ENCODE data around the gene RNF212.

The RNF212 gene

GRCh38 chr4:1044469-1045192 lies 68.7 kb downstream of the RNF212 start:
- no peaks in the 10 kb centered on the region for H3K36me3 ChIP-seq (ENCODE audit: control insufficient read depth in 1 of 2, insufficient read depth in 2 of 2, low read length in 2 of 2)
- H3K4me1 ChIP-seq (ENCODE audit: control insufficient read depth in 1 of 2, insufficient read depth in 2 of 2, low read length in 2 of 2), result peaks cover 14 to 27% of the 10 kb centered on the region in 2 donors
- no peak overlapping the region for H3K9ac ChIP-seq (ENCODE audit: low read depth in 1 of 2, low read length in 2 of 2)
- H3K27me3 ChIP-seq (ENCODE audit: control insufficient read depth in 1 of 2, insufficient read depth in 2 of 2, low read length in 2 of 2), result peaks cover 30 to 43% of the 10 kb centered on the region in 2 donors
- H3K27ac ChIP-seq (ENCODE audit: low read depth, low read length), result no peak overlapping the region
- H3K9me3 ChIP-seq (ENCODE audit: control insufficient read depth in 1 of 2, low read length in 2 of 2), result no peaks in the 10 kb centered on the region
- H3K4me3 ChIP-seq (ENCODE audit: low read depth in 1 of 2, low read length in 2 of 2), result no peak overlapping the region

- Histone ChIP-seq H3K36me3 (ENCODE audit: control insufficient read depth in 1 of 2, insufficient read depth in 2 of 2, low read length in 2 of 2) (no peaks in the 10 kb centered on the region), H3K27ac (ENCODE audit: low read depth, low read length) (no peak overlapping the region), H3K4me1 (ENCODE audit: control insufficient read depth in 1 of 2, insufficient read depth in 2 of 2, low read length in 2 of 2) (peaks cover 14 to 27% of the 10 kb centered on the region in 2 donors), H3K4me3 (ENCODE audit: low read depth in 1 of 2, low read length in 2 of 2) (no peak overlapping the region), H3K9ac (ENCODE audit: low read depth in 1 of 2, low read length in 2 of 2) (no peak overlapping the region), H3K9me3 (ENCODE audit: control insufficient read depth in 1 of 2, low read length in 2 of 2) (no peaks in the 10 kb centered on the region), H3K27me3 (ENCODE audit: control insufficient read depth in 1 of 2, insufficient read depth in 2 of 2, low read length in 2 of 2) (peaks cover 30 to 37% of the 10 kb centered on the region in 2 donors)
Measured at GRCh38 chr4:1043651-1044468, 69.5 kb downstream of the RNF212 start.

GRCh38 chr4:1043162-1043561 lies 70.2 kb downstream of the RNF212 start:
- Histone ChIP-seq H3K4me3 (ENCODE audit: low read depth in 1 of 2, low read length in 2 of 2) (no peak overlapping the region), H3K9me3 (ENCODE audit: control insufficient read depth in 1 of 2, low read length in 2 of 2) (no peaks in the 10 kb centered on the region), H3K27me3 (ENCODE audit: control insufficient read depth in 1 of 2, insufficient read depth in 2 of 2, low read length in 2 of 2) (peaks cover 30 to 33% of the 10 kb centered on the region in 2 donors), H3K27ac (ENCODE audit: low read depth, low read length) (no peak overlapping the region), H3K9ac (ENCODE audit: low read depth in 1 of 2, low read length in 2 of 2) (no peak overlapping the region), H3K4me1 (ENCODE audit: control insufficient read depth in 1 of 2, insufficient read depth in 2 of 2, low read length in 2 of 2) (peaks cover 14 to 27% of the 10 kb centered on the region in 2 donors), H3K36me3 (ENCODE audit: control insufficient read depth in 1 of 2, insufficient read depth in 2 of 2, low read length in 2 of 2) (no peaks in the 10 kb centered on the region)

GRCh38 chr4:1042352-1043055 lies 70.9 kb downstream of the RNF212 start:
- Histone ChIP-seq H3K27ac (ENCODE audit: low read depth, low read length) (no peak overlapping the region), H3K9me3 (ENCODE audit: control insufficient read depth in 1 of 2, low read length in 2 of 2) (no peaks in the 10 kb centered on the region), H3K27me3 (ENCODE audit: control insufficient read depth in 1 of 2, insufficient read depth in 2 of 2, low read length in 2 of 2) (peaks cover 30 to 32% of the 10 kb centered on the region in 2 donors), H3K4me3 (ENCODE audit: low read depth in 1 of 2, low read length in 2 of 2) (no peak overlapping the region), H3K36me3 (ENCODE audit: control insufficient read depth in 1 of 2, insufficient read depth in 2 of 2, low read length in 2 of 2) (no peaks in the 10 kb centered on the region), H3K4me1 (ENCODE audit: control insufficient read depth in 1 of 2, insufficient read depth in 2 of 2, low read length in 2 of 2) (peaks cover 13 to 23% of the 10 kb centered on the region in 2 donors), H3K9ac (ENCODE audit: low read depth in 1 of 2, low read length in 2 of 2) (no peak overlapping the region)

- Histone ChIP-seq H3K4me1 (ENCODE audit: control insufficient read depth in 1 of 2, insufficient read depth in 2 of 2, low read length in 2 of 2) (peaks cover 8 to 17% of the 10 kb centered on the region in 2 donors), H3K27ac (ENCODE audit: low read depth, low read length) (no peak overlapping the region), H3K27me3 (ENCODE audit: control insufficient read depth in 1 of 2, insufficient read depth in 2 of 2, low read length in 2 of 2) (peaks cover 30 to 32% of the 10 kb centered on the region in 2 donors), H3K9me3 (ENCODE audit: control insufficient read depth in 1 of 2, low read length in 2 of 2) (no peaks in the 10 kb centered on the region), H3K9ac (ENCODE audit: low read depth in 1 of 2, low read length in 2 of 2) (no peak overlapping the region), H3K36me3 (ENCODE audit: control insufficient read depth in 1 of 2, insufficient read depth in 2 of 2, low read length in 2 of 2) (no peaks in the 10 kb centered on the region), H3K4me3 (ENCODE audit: low read depth in 1 of 2, low read length in 2 of 2) (no peak overlapping the region)
Measured at GRCh38 chr4:1041936-1042330, 71.4 kb downstream of the RNF212 start.

- Histone ChIP-seq H3K9ac (ENCODE audit: low read depth in 1 of 2, low read length in 2 of 2) (no peak overlapping the region), H3K4me1 (ENCODE audit: control insufficient read depth in 1 of 2, insufficient read depth in 2 of 2, low read length in 2 of 2) (peaks cover 6 to 16% of the 10 kb centered on the region in 2 donors), H3K27me3 (ENCODE audit: control insufficient read depth in 1 of 2, insufficient read depth in 2 of 2, low read length in 2 of 2) (peaks cover 30 to 32% of the 10 kb centered on the region in 2 donors), H3K36me3 (ENCODE audit: control insufficient read depth in 1 of 2, insufficient read depth in 2 of 2, low read length in 2 of 2) (no peaks in the 10 kb centered on the region), H3K9me3 (ENCODE audit: control insufficient read depth in 1 of 2, low read length in 2 of 2) (no peaks in the 10 kb centered on the region), H3K4me3 (ENCODE audit: low read depth in 1 of 2, low read length in 2 of 2) (no peak overlapping the region), H3K27ac (ENCODE audit: low read depth, low read length) (no peak overlapping the region)
Measured at GRCh38 chr4:1041147-1041935, 72.0 kb downstream of the RNF212 start.

- Histone ChIP-seq H3K4me1 (ENCODE audit: control insufficient read depth in 1 of 2, insufficient read depth in 2 of 2, low read length in 2 of 2) (peaks cover 6 to 16% of the 10 kb centered on the region in 2 donors), H3K36me3 (ENCODE audit: control insufficient read depth in 1 of 2, insufficient read depth in 2 of 2, low read length in 2 of 2) (no peaks in the 10 kb centered on the region), H3K9ac (ENCODE audit: low read depth in 1 of 2, low read length in 2 of 2) (no peak overlapping the region), H3K27ac (ENCODE audit: low read depth, low read length) (no peak overlapping the region), H3K4me3 (ENCODE audit: low read depth in 1 of 2, low read length in 2 of 2) (no peak overlapping the region), H3K9me3 (ENCODE audit: control insufficient read depth in 1 of 2, low read length in 2 of 2) (no peaks in the 10 kb centered on the region), H3K27me3 (ENCODE audit: control insufficient read depth in 1 of 2, insufficient read depth in 2 of 2, low read length in 2 of 2) (peaks cover 30 to 32% of the 10 kb centered on the region in 2 donors)
Measured at GRCh38 chr4:1040344-1041146, 72.8 kb downstream of the RNF212 start.

- peaks cover 6 to 16% of the 10 kb centered on the region in 2 donors for H3K4me1 ChIP-seq (ENCODE audit: control insufficient read depth in 1 of 2, insufficient read depth in 2 of 2, low read length in 2 of 2)
- no peaks in the 10 kb centered on the region for H3K9me3 ChIP-seq (ENCODE audit: control insufficient read depth in 1 of 2, low read length in 2 of 2)
- H3K27ac ChIP-seq (ENCODE audit: low read depth, low read length), result no peak overlapping the region
- no peaks in the 10 kb centered on the region for H3K36me3 ChIP-seq (ENCODE audit: control insufficient read depth in 1 of 2, insufficient read depth in 2 of 2, low read length in 2 of 2)
- no peak overlapping the region for H3K9ac ChIP-seq (ENCODE audit: low read depth in 1 of 2, low read length in 2 of 2)
- H3K27me3 ChIP-seq (ENCODE audit: control insufficient read depth in 1 of 2, insufficient read depth in 2 of 2, low read length in 2 of 2), result peaks cover 22 to 25% of the 10 kb centered on the region in 2 donors
- H3K4me3 ChIP-seq (ENCODE audit: low read depth in 1 of 2, low read length in 2 of 2), result no peak overlapping the region
Measured at GRCh38 chr4:1039493-1040343, 73.6 kb downstream of the RNF212 start.

Measured in duodenal mucosa (tissue), 2 donors.